GM21786 (cell line): ENCODE results near the gene PCDHA9.
"Not testable (repeated sequence)": the region's sequence is repeated elsewhere in the genome, so short reads cannot be mapped to it uniquely, and the experiment has no call there.

Experiments
- ATAC-seq: cut with Tn5 transposase; IDR thresholded peaks from one replicate; pipeline ENCODE4 v1.9.1; 2021; ENCODE audit not compliant: unreplicated experiment

Gene PCDHA9

GRCh38 chr5:140833993-140834392 is 14.2 kb upstream of the PCDHA9 start, which contains the start of gene PCDHA7:
Gene PCDHA7 (plus strand): TSS chr5:140834269. CDS start chr5:140834384, 115 bp downstream.
- no peak for ATAC-seq

DNA sequence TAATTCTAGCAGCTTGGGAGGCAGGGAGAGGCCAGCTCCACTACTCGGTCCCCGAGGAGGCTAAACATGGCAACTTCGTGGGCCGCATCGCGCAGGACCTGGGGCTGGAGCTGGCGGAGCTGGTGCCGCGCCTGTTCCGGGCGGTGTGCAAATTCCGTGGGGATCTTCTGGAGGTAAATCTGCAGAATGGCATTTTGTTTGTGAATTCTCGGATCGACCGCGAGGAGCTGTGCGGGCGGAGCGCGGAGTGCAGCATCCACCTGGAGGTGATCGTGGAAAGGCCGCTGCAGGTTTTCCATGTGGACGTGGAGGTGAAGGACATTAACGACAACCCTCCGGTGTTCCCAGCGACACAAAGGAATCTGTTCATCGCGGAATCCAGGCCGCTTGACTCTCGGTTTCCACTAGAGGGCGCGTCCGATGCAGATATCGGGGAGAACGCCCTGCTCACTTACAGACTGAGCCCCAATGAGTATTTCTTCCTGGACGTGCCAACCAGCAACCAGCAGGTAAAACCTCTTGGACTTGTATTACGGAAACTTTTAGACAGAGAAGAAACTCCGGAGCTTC is 13.7 kb upstream of the PCDHA9 start:
- ATAC-seq = not testable (repeated sequence)

DNA sequence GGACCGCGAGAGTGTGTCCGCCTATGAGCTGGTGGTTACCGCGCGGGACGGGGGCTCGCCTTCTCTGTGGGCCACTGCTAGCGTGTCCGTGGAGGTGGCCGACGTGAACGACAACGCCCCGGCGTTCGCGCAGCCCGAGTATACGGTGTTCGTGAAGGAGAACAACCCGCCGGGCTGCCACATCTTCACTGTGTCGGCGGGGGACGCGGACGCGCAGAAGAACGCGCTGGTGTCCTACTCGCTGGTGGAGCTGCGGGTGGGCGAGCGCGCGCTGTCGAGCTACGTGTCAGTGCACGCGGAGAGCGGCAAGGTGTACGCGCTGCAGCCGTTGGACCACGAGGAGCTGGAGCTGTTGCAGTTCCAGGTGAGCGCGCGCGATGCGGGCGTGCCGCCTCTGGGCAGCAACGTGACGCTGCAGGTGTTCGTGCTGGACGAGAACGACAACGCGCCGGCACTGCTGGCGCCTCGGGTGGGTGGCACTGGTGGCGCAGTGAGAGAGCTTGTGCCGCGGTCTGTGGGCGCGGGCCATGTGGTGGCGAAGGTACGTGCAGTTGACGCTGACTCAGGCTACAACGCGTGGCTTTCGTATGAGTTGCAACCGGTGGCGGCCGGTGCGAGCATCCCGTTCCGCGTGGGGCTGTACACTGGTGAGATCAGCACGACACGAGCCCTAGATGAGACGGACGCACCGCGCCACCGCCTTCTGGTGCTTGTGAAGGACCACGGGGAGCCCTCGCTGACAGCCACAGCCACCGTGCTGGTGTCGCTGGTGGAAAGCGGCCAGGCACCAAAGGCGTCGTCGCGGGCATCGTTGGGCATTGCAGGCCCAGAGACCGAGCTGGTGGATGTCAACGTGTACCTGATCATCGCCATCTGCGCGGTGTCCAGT is 12.3 kb upstream of the PCDHA9 start:
- no peak for ATAC-seq

- ATAC-seq = no peak
Observed at GRCh38 chr5:140840978-140841962, 6.9 kb upstream of the PCDHA9 start, which contains the start of gene PCDHA8. Gene PCDHA8 (plus strand): TSS chr5:140841187. CDS start chr5:140841322, 135 bp downstream.

GRCh38 chr5:140842798-140843733 is 5.1 kb upstream of the PCDHA9 start:
- no peak for ATAC-seq

DNA sequence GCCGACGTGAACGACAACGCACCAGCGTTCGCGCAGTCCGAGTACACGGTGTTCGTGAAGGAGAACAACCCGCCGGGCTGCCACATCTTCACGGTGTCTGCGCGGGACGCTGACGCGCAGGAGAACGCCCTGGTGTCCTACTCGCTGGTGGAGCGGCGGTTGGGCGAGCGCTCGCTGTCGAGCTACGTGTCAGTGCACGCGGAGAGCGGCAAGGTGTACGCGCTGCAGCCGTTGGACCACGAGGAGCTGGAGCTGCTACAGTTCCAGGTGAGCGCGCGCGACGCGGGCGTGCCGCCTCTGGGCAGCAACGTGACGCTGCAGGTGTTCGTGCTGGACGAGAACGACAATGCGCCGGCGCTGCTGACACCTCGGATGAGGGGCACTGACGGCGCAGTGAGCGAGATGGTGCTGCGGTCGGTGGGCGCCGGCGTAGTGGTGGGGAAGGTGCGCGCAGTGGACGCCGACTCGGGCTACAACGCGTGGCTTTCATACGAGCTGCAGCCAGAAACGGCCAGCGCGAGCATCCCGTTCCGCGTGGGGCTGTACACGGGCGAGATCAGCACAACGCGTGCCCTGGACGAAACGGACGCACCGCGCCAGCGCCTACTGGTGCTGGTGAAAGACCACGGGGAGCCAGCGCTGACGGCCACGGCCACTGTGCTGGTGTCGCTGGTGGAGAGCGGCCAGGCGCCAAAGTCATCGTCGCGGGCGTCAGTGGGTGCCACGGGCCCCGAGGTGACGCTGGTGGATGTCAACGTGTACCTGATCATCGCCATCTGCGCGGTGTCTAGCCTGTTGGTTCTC is 1.9 kb downstream of the PCDHA9 start:
- not testable (repeated sequence) for ATAC-seq

GRCh38 chr5:140855772-140856674 is 7.8 kb downstream of the PCDHA9 start, which contains the start of gene PCDHA10:
Gene PCDHA10 (plus strand): TSS chr5:140855897. CDS start chr5:140856049, 152 bp downstream.
- no peak for ATAC-seq

GRCh38 chr5:140857177-140857986 is 9.2 kb downstream of the PCDHA9 start:
- ATAC-seq = no peak

GRCh38 chr5:140857987-140858240 is 9.7 kb downstream of the PCDHA9 start:
- no peak for ATAC-seq

DNA sequence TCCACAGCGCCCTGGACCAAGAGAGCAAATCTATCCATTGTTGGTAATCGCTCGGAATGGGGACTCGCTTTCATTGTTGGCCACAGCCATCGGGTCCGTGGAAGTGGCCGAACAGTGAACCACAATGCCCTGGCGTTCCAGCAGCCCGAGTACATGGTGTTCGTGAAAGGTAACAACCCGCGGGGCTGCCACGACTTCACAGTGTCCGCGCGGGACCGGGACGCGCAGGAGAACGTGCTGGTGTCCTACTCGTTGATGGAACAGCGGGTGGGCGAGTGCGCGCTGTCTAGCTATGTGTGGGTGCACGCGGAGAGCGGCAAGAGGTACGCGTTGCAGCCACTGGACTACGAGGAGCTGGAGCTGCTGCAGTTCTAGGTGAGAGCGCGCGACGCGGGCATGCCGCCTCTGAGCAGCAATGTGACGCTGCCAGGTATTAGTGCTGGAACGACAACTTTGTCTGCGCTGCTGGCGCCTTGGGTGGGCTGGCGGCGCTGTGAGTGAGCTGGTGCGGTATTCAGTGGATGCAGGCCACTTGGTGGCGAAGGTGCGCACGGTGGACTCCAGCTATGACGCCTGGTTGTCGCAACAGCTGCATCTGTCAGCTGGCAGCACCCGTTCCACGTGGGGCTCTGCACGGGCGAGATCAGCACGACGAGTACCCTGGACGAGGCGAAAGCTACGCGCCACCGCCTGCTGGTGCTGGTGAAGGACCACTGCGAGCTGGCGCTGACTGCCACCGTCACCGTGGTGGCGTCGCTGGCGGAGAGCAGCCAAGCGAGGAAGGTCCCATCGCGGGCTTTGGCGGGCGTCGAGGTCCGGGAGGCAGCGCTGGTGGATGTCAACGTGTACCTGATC is 14.5 kb downstream of the PCDHA9 start:
- ATAC-seq = no peak

DNA sequence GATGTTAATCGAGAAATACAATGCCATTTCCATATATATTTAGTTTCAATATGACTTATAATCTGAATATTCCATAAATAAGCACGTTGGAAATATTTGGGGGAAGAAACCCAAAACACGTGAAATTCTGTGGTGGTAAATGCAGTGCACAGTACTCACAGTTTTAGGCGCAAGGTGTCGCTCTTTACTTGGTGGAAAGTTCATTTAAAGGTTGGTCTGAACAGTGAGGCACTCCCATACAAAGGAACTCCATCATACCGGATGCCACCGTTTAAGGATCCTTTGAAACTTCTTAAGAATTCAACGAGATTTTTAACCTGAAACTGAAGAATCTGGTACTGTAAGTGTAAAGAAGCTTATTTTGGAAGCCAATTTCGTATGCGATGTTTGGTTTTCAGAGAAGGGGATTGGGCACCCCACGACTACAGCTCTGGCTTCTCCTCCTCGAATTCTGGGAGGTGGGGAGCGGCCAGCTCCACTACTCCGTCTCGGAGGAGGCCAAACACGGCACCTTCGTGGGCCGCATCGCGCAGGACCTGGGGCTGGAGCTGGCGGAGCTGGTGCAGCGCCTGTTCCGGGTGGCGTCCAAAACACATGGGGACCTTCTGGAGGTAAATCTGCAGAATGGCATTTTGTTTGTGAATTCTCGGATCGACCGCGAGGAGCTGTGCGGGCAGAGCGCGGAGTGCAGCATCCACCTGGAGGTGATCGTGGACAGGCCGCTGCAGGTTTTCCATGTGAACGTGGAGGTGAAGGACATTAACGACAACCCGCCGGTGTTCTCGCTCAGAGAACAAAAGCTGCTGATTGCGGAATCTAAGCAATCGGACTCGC is 20.8 kb downstream of the PCDHA9 start, which contains the start of gene PCDHA11:
TSS of gene PCDHA11 (plus strand) at position 237 of the 834 bp plus-strand sequence. CDS start at position 384, 147 bp downstream.
- no peak for ATAC-seq

GRCh38 chr5:140869555-140869886 is 21.3 kb downstream of the PCDHA9 start:
- no peak for ATAC-seq

GRCh38 chr5:140870221-140871201 is 22.3 kb downstream of the PCDHA9 start:
- ATAC-seq = no peak
